ENCODE results near the gene RPS6KB1. TPM values are rescaled to one million over a fixed set of nuclear protein-coding genes. Genes with fewer than 3 reads are reported as not detected.

RPS6KB1 gene
- total RNA-seq, 2 experiments from 2014 or later, result 129 to 135 TPM

- Histone ChIP-seq H3K27me3 (ENCODE audit: control insufficient read depth in 1 of 2, insufficient read depth in 2 of 2, low read length in 2 of 2) (no peaks in the 10 kb centered on the region), H3K27ac (ENCODE audit: low read depth in 1 of 2, low read length in 2 of 2) (no peak overlapping the region), H3K4me3 (ENCODE audit: low read length) (no peak overlapping the region), H3K9me3 (ENCODE audit: control insufficient read depth in 1 of 2, insufficient read depth in 1 of 2, low read length in 2 of 2) (no peaks in the 10 kb centered on the region), H3K4me1 (ENCODE audit: insufficient read depth, low read length) (peaks cover 12% of the 10 kb centered on the region), H3K36me3 (ENCODE audit: insufficient read depth, low read length) (peaks cover 10% of the 10 kb centered on the region)
- ChIA-PET POLR2A (no interaction called here), CTCF (interaction anchor here (1.1 kb wide), 1 partner anchor 13 kb away, joined by 3 read pairs; no protein-coding TSS in a partner anchor)
- Mint-ChIP-seq H3K4me3 (no peak overlapping the region), H3K36me3 (ENCODE audit: low read depth) (peaks cover 23% of the 10 kb centered on the region), H3K9me3 (no peaks in the 10 kb centered on the region), H3K27me3 (no peaks in the 10 kb centered on the region), H3K27ac (no peak overlapping the region), H3K4me1 (ENCODE audit: low read depth) (peaks cover 45% of the 10 kb centered on the region)
- intact Hi-C loops (cut with DNase I, micrococcal nuclease), result no loop called here
- DNase-seq (no peak), ATAC-seq (ENCODE audit: poor library complexity) (no peak)
- no peak for TF ChIP-seq CTCF (IDR thresholded peaks at IDR 0.05)
Measured at GRCh38 chr17:59901604-59902003, 8.7 kb downstream of the RPS6KB1 start.

GRCh38 chr17:59903455-59903854, 10.5 kb downstream of the RPS6KB1 start:
- H3K9me3 Mint-ChIP-seq, result no peaks in the 10 kb centered on the region
- Histone ChIP-seq H3K9me3 (ENCODE audit: control insufficient read depth in 1 of 2, insufficient read depth in 1 of 2, low read length in 2 of 2) (no peaks in the 10 kb centered on the region), H3K36me3 (ENCODE audit: insufficient read depth, low read length) (peaks cover 10% of the 10 kb centered on the region), H3K27me3 (ENCODE audit: control insufficient read depth in 1 of 2, insufficient read depth in 2 of 2, low read length in 2 of 2) (no peaks in the 10 kb centered on the region), H3K4me1 (ENCODE audit: insufficient read depth, low read length) (peaks cover 12% of the 10 kb centered on the region), H3K4me3 (ENCODE audit: low read length) (no peak overlapping the region), H3K27ac (ENCODE audit: low read depth in 1 of 2, low read length in 2 of 2) (no peak overlapping the region)
- DNase-seq (no peak), ATAC-seq (ENCODE audit: poor library complexity) (no peak)
- peaks cover 34% of the 10 kb centered on the region for H3K4me1 Mint-ChIP-seq (ENCODE audit: low read depth)
- no peak overlapping the region for H3K27ac Mint-ChIP-seq
- no peaks in the 10 kb centered on the region for H3K27me3 Mint-ChIP-seq
- peaks cover 27% of the 10 kb centered on the region for H3K36me3 Mint-ChIP-seq (ENCODE audit: low read depth)
- no peak for TF ChIP-seq CTCF (IDR thresholded peaks at IDR 0.05)
- POLR2A ChIA-PET, result no interaction called here
- intact Hi-C loops (cut with DNase I, micrococcal nuclease), result no loop called here
- H3K4me3 Mint-ChIP-seq, result no peak overlapping the region
- CTCF ChIA-PET, result interaction anchor here (1.0 kb wide), 1 partner anchor 11 kb away, joined by 5 read pairs; no protein-coding TSS in a partner anchor

GRCh38 chr17:59907467-59907866, 14.5 kb downstream of the RPS6KB1 start:
- H3K36me3 ChIP-seq (ENCODE audit: insufficient read depth, low read length), result peaks cover 26% of the 10 kb centered on the region
- CTCF ChIA-PET, result no interaction called here

More at GRCh38 chr17:59907467-59907866, 14.5 kb downstream of the RPS6KB1 start:
- no peak overlapping the region for H3K4me3 Mint-ChIP-seq
- H3K27me3 Mint-ChIP-seq, result no peaks in the 10 kb centered on the region
- POLR2A ChIA-PET, result interaction anchor here (0.7 kb wide), 1 partner anchor 13 kb away, joined by 3 read pairs; no protein-coding TSS in a partner anchor
- H3K9me3 Mint-ChIP-seq, result no peaks in the 10 kb centered on the region
- ATAC-seq (ENCODE audit: poor library complexity) (no peak), DNase-seq (no peak)
- no peak for TF ChIP-seq CTCF (IDR thresholded peaks at IDR 0.05)
- Histone ChIP-seq H3K4me1 (ENCODE audit: insufficient read depth, low read length) (peaks cover 3% of the 10 kb centered on the region), H3K4me3 (ENCODE audit: low read length) (no peak overlapping the region), H3K27ac (ENCODE audit: low read depth in 1 of 2, low read length in 2 of 2) (no peak overlapping the region), H3K9me3 (ENCODE audit: control insufficient read depth in 1 of 2, insufficient read depth in 1 of 2, low read length in 2 of 2) (no peaks in the 10 kb centered on the region), H3K27me3 (ENCODE audit: control insufficient read depth in 1 of 2, insufficient read depth in 2 of 2, low read length in 2 of 2) (no peaks in the 10 kb centered on the region)
- intact Hi-C loops (cut with DNase I, micrococcal nuclease), result no loop called here
- peaks cover 19% of the 10 kb centered on the region for H3K4me1 Mint-ChIP-seq (ENCODE audit: low read depth)
- peaks cover 36% of the 10 kb centered on the region for H3K36me3 Mint-ChIP-seq (ENCODE audit: low read depth)
- H3K27ac Mint-ChIP-seq, result no peak overlapping the region
